Transverse colon (tissue), 4 donors: ENCODE measurements around the gene PSMD3. TPM values are rescaled to one million over a fixed set of nuclear protein-coding genes. Genes with fewer than 3 reads are reported as not detected.
"Not testable (repeated sequence)": the region's sequence is repeated elsewhere in the genome, so short reads cannot be mapped to it uniquely, and the experiment has no call there.

ENCODE experiments used
- DNase-seq: peaks from one replicate; pipeline ENCODE4 v3.0.0-alpha.2; 2019
- H3K27ac ChIP-seq, 4 donors: fragments of 200-600 bp; sonication (generic); 2 replicates each; pipeline ENCODE4 v1.5.1; 2016 to 2018; ENCODE audit warnings: inconsistent platforms in 4 of 4
- H3K27me3 ChIP-seq: fragments of 200-600 bp; sonication (generic); 2 replicates; pipeline ENCODE4 v1.5.1; 2017; ENCODE audit warnings: inconsistent platforms
- H3K36me3 ChIP-seq, 4 donors: fragments of 200-600 bp; sonication (generic); 2 replicates each; pipeline ENCODE4 v1.5.1; 2017 to 2019; ENCODE audit warnings: inconsistent platforms in 4 of 4
- H3K4me1 ChIP-seq, 4 donors: fragments of 200-600 bp; sonication (generic); 2 replicates each; pipeline ENCODE4 v1.5.1; 2017 to 2020; ENCODE audit warnings: inconsistent platforms in 4 of 4
- H3K4me3 ChIP-seq, 4 donors: fragments of 200-600 bp; sonication (generic); 1 replicate in 1 of 4; 2 replicates in 3 of 4; pipeline versions ENCODE4 v1.5.1 to v1.6.1; 2017 to 2019; ENCODE audit warnings: inconsistent platforms in 4 of 4
- H3K9me3 ChIP-seq, 2 donors: fragments of 200-600 bp; sonication (generic); 2 replicates each; pipeline ENCODE4 v1.5.1; 2017 to 2019; ENCODE audit warnings: inconsistent platforms in 2 of 2
- CTCF ChIP-seq, 5 experiments: fragments of 200-600 bp in 3 of 5; fragments of 450-650 bp in 2 of 5; sonication (generic) in 3 of 5; IDR thresholded peaks; 1 replicate in 2 of 5; 2 replicates in 3 of 5; pipeline ENCODE4 v1.5.1; 2016 to 2017; ENCODE audit warnings: antibody characterized with exemption in 5 of 5, inconsistent platforms in 3 of 5, mild to moderate bottlenecking in 2 of 5, moderate library complexity in 1 of 5
- EP300 ChIP-seq: sonication (generic); formaldehyde crosslinking; IDR thresholded peaks from one replicate; pipeline ENCODE4 v1.6.1; 2017; ENCODE audit warnings: antibody characterized with exemption, low read depth
- POLR2A ChIP-seq: fragments of 450-650 bp; IDR thresholded peaks from one replicate; pipeline ENCODE4 v1.6.1; 2016; ENCODE audit warnings: antibody characterized with exemption, mild to moderate bottlenecking, moderate library complexity
- POLR2AphosphoS5 ChIP-seq, 3 donors: sonication (generic); formaldehyde crosslinking; IDR thresholded peaks; one replicate each; pipeline ENCODE4 v1.6.1; 2016; ENCODE audit warnings: antibody characterized with exemption in 3 of 3
- WGBS, 2 donors: methylation state at CpG; one replicate each; pipeline ENCODE4 v1.1.5; 2018; ENCODE audit warnings: low coverage in 1 of 2; 5-methylcytosine and 5-hydroxymethylcytosine counted together
- in situ Hi-C, 4 donors: fragments of 200-750 bp; cut with MboI; loops; one replicate each; pipeline versions ENCODE4 v1.15.0 to v1.15.1; 2017; ENCODE audit warnings: low sequenced_read_pairs in 3 of 4, low pct_ligation_motif_present in 1 of 4, low pct_unique_long_range_greater_than_20kb in 1 of 4
- intact Hi-C: fragments of 100-400 bp; cut with DNase I; formaldehyde crosslinking; loops from one replicate; pipeline ENCODE4 v1.15.1; 2023; ENCODE audit warnings: low total_unique reads
- total RNA-seq, 4 donors: library from RNA; depleted of rRNA; stranded (reverse); fragments of >200 nt; gene quantifications; one replicate each; pipeline ENCODE4 v1.1.0, GENCODE V29; 2016

PSMD3 gene
- total RNA-seq, 4 donors from 2014 or later, result 80.7 to 117 (median 112) TPM

- 86 to 100% methylated on average over 2 to 9 of the region's 9 CpGs for WGBS, 2 donors
- Histone ChIP-seq H3K27ac (no peak overlapping the region), H3K4me3 (no peak overlapping the region), H3K4me1 (no peaks in the 10 kb centered on the region), H3K9me3 (no peaks in the 10 kb centered on the region), H3K27me3 (no peaks in the 10 kb centered on the region), H3K36me3 (no peaks in the 10 kb centered on the region)
- TF ChIP-seq CTCF (IDR thresholded peaks at IDR 0.05) (no peak), EP300 (no peak), POLR2A (no peak), POLR2AphosphoS5 (IDR thresholded peaks at IDR 0.05) (no peak)
- no peak for DNase-seq
- in situ Hi-C loops, result loop anchor here in 1 of 4 donors (25.0 kb wide), 1 partner anchor 283 kb away; the partner anchor contains the start of gene CDC6
- intact Hi-C loops, result no loop called here
Measured at GRCh38 chr17:40004072-40004471, 23.5 kb downstream of the PSMD3 start.

- Histone ChIP-seq H3K27me3 (no peaks in the 10 kb centered on the region), H3K4me3 (no peak overlapping the region), H3K9me3 (no peaks in the 10 kb centered on the region), H3K4me1 (no peaks in the 10 kb centered on the region), H3K27ac (no peak overlapping the region), H3K36me3 (no peaks in the 10 kb centered on the region)
- intact Hi-C loops (no loop called here), in situ Hi-C loops (loop anchor here in 1 of 4 donors (25.0 kb wide), 1 partner anchor 283 kb away; the partner anchor contains the start of gene CDC6)
- TF ChIP-seq CTCF (IDR thresholded peaks at IDR 0.05) (no peak), POLR2AphosphoS5 (IDR thresholded peaks at IDR 0.05) (no peak), EP300 (no peak), POLR2A (no peak)
- no peak for DNase-seq
- WGBS, 2 donors, result 91% methylated on average over 7 of the region's 7 CpGs; no CpG with 5 or more reads in 1 of the 2 donors
Measured at GRCh38 chr17:40004712-40005111, 24.1 kb downstream of the PSMD3 start.

- in situ Hi-C loops, result loop anchor here in 1 of 4 donors (25.0 kb wide), 1 partner anchor 282 kb away; the partner anchor contains the start of gene CDC6
- intact Hi-C loops, result no loop called here
- Histone ChIP-seq H3K9me3 (no peaks in the 10 kb centered on the region), H3K4me3 (no peak overlapping the region), H3K27ac (no peak overlapping the region), H3K4me1 (no peaks in the 10 kb centered on the region), H3K36me3 (no peaks in the 10 kb centered on the region), H3K27me3 (no peaks in the 10 kb centered on the region)
- no peak for DNase-seq
- TF ChIP-seq CTCF (IDR thresholded peaks at IDR 0.05), result no peak
- TF ChIP-seq POLR2A, result no peak
- no peak for TF ChIP-seq POLR2AphosphoS5 (IDR thresholded peaks at IDR 0.05)
- TF ChIP-seq EP300, result no peak
- 83 to 100% methylated on average over 2 to 6 of the region's 6 CpGs for WGBS, 2 donors
Measured at GRCh38 chr17:40005520-40005919, 24.9 kb downstream of the PSMD3 start.

GRCh38 chr17:40010946-40011500, 30.4 kb downstream of the PSMD3 start:
- peaks cover 14 to 27% (median 21%) of the 10 kb centered on the region in 4 donors for H3K4me1 ChIP-seq
- not testable (repeated sequence) for DNase-seq, H3K36me3 ChIP-seq, H3K27me3 ChIP-seq, H3K9me3 ChIP-seq, H3K27ac ChIP-seq, H3K4me3 ChIP-seq
- in situ Hi-C loops, result loop anchor here in 1 of 4 donors (25.0 kb wide), 1 partner anchor 276 kb away; the partner anchor contains the start of gene CDC6
- WGBS, 2 donors, result 95% methylated on average over 28 of the region's 38 CpGs; no CpG with 5 or more reads in 1 of the 2 donors
- intact Hi-C loops, result loop anchor here (10.0 kb wide), 2 partner anchors 114 to 184 kb away; partner anchors contain the start of gene MSL1

- H3K9me3 ChIP-seq, H3K4me3 ChIP-seq, H3K27ac ChIP-seq, H3K27me3 ChIP-seq, H3K36me3 ChIP-seq, DNase-seq: not testable (repeated sequence)
- peaks cover 14 to 28% (median 21%) of the 10 kb centered on the region in 4 donors for H3K4me1 ChIP-seq
- in situ Hi-C loops (loop anchor here in 1 of 4 donors (25.0 kb wide), 1 partner anchor 275 kb away; the partner anchor contains the start of gene CDC6), intact Hi-C loops (loop anchor here (10.0 kb wide), 2 partner anchors 113 to 183 kb away; partner anchors contain the start of gene MSL1)
- 67 to 75% methylated on average over 3 to 21 of the region's 22 CpGs for WGBS, 2 donors
Measured at GRCh38 chr17:40012017-40012647, 31.5 kb downstream of the PSMD3 start.
